IgD-negative memory B cell (primary cell): ENCODE results near the gene RBL2. TPM values are rescaled to one million over a fixed set of nuclear protein-coding genes. Genes with fewer than 3 reads are reported as not detected.
"Not testable (repeated sequence)": the region's sequence is repeated elsewhere in the genome, so short reads cannot be mapped to it uniquely, and the experiment has no call there.

Experiments used
- H3K27ac Mint-ChIP-seq, 3 donors: one replicate each; pipeline ENCODE4 v1.8.0; 2020 to 2022; ENCODE audit warnings: mild to moderate bottlenecking in 3 of 3, mixed read lengths in 3 of 3, moderate library complexity in 1 of 3
- H3K27me3 Mint-ChIP-seq: one replicate; pipeline ENCODE4 v1.8.0; 2021; ENCODE audit warnings: mixed read lengths
- H3K36me3 Mint-ChIP-seq: one replicate; pipeline ENCODE4 v1.8.0; 2020; ENCODE audit warnings: mild to moderate bottlenecking, mixed read lengths
- H3K4me1 Mint-ChIP-seq, 3 donors: one replicate each; pipeline ENCODE4 v1.8.0; 2020 to 2022; ENCODE audit warnings: mixed read lengths in 3 of 3, mild to moderate bottlenecking in 1 of 3
- H3K4me3 Mint-ChIP-seq, 4 donors: one replicate each; pipeline ENCODE4 v1.8.0; 2020 to 2022; ENCODE audit warnings: mild to moderate bottlenecking in 4 of 4, mixed read lengths in 4 of 4, moderate library complexity in 3 of 4
- H3K9me3 Mint-ChIP-seq, 3 donors: one replicate each; pipeline ENCODE4 v1.8.0; 2020 to 2021; ENCODE audit warnings: mixed read lengths in 3 of 3, mild to moderate bottlenecking in 1 of 3
- polyA plus RNA-seq: library from polyadenylated mRNA; unstranded; fragments of 300-500 nt; fragmentation: Illumina TruSeq; gene quantifications from one replicate; pipeline ENCODE4 v1.2.3, GENCODE V29; 2021

Gene RBL2
- polyA plus RNA-seq, 1 donor from 2014 or later = 77.4 TPM

- Mint-ChIP-seq H3K4me1 (peaks cover 13 to 20% (median 15%) of the 10 kb centered on the region in 3 donors), H3K27ac (no peak overlapping the region)
Measured at GRCh38 chr16:53507464-53508179, 73.4 kb downstream of the RBL2 start.

GRCh38 chr16:53509906-53510703, 75.8 kb downstream of the RBL2 start:
- Mint-ChIP-seq H3K4me3 (peak overlapping the region; percentile 65 to 79 (median 72)), H3K27me3 (no peaks in the 10 kb centered on the region), H3K4me1 (peaks cover 6 to 12% (median 11%) of the 10 kb centered on the region in 3 donors), H3K9me3 (peaks cover 0 to 3% (median 0%) of the 10 kb centered on the region in 3 donors), H3K36me3 (peaks cover 2% of the 10 kb centered on the region), H3K27ac (peak overlapping the region in 2 of 3 donors; percentile 53 to 70)

More at GRCh38 chr16:53507464-53508179, 73.4 kb downstream of the RBL2 start:
- H3K9me3 Mint-ChIP-seq = no peaks in the 10 kb centered on the region
- no peaks in the 10 kb centered on the region for H3K27me3 Mint-ChIP-seq
- no peaks in the 10 kb centered on the region for H3K36me3 Mint-ChIP-seq
- H3K4me3 Mint-ChIP-seq = no peak overlapping the region

- Mint-ChIP-seq H3K4me3 (peak overlapping the region in 2 of 4 donors; percentile 72 to 79), H3K27me3 (no peaks in the 10 kb centered on the region), H3K27ac (peak overlapping the region in 1 of 3 donors; percentile 70), H3K4me1 (peaks cover 3 to 12% (median 11%) of the 10 kb centered on the region in 3 donors), H3K36me3 (peaks cover 2% of the 10 kb centered on the region), H3K9me3 (peaks cover 0 to 3% (median under 1%) of the 10 kb centered on the region in 3 donors)
Measured at GRCh38 chr16:53510704-53511070, 76.4 kb downstream of the RBL2 start.

GRCh38 chr16:53511084-53511402, 76.8 kb downstream of the RBL2 start:
- Mint-ChIP-seq H3K9me3 (peaks cover 0 to 3% (median 2%) of the 10 kb centered on the region in 3 donors), H3K4me3 (peak overlapping the region in 2 of 4 donors; percentile 43 to 79), H3K27me3 (no peaks in the 10 kb centered on the region), H3K27ac (no peak overlapping the region), H3K4me1 (peaks cover 6 to 15% (median 11%) of the 10 kb centered on the region in 3 donors), H3K36me3 (peaks cover 2% of the 10 kb centered on the region)

DNA sequence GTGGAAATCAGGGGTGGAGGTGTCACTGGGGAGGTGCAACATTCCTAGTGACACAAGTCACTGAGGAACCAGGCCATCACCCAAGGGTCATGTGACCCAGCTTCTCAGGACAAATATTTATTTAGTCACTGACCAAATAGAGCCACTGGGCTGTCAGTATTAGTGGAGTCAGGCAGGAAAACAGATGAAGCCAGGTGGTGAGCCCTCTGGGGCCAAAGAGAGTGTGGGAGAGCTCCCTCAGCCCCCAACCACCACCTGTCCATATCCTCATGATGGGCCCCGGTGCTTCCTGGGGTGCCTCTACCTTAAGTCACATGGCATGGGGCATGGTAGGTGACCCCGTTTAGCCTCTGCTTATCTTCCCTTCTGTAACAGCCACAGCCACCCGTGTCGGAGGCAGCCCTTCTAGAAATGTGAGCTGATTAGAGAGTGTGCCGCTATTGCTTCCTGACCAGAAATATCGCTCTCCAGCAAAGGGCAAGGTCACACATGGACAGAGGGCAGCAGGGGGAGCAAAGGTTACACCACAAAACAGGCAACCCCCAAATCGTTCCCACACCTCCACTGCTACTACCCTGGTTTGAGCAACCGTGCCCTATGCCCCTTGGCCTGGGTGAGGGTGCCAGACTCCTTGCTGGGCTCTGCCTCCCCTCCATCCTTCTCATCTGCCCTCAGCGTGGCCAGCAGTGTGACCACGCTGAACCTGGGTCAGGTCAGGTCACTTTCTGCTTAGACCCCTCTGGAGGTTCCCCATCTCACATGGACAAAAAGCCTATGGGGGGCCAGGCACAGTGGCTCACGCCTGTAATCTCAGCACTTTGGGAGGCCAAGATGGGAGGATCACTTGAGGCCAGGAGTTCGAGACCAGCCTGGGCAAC, 77.4 kb downstream of the RBL2 start:
- Mint-ChIP-seq H3K27ac (no peak overlapping the region), H3K9me3 (peaks cover 0 to 3% (median 2%) of the 10 kb centered on the region in 3 donors), H3K4me3 (peak overlapping the region in 1 of 4 donors; percentile 79), H3K27me3 (no peaks in the 10 kb centered on the region), H3K36me3 (peaks cover 2% of the 10 kb centered on the region), H3K4me1 (peaks cover 9 to 15% (median 11%) of the 10 kb centered on the region in 3 donors)

GRCh38 chr16:53512795-53513194, 78.5 kb downstream of the RBL2 start:
- peak overlapping the region in 1 of 4 donors; percentile 47 for H3K4me3 Mint-ChIP-seq
- H3K4me1 Mint-ChIP-seq = peaks cover 14 to 24% (median 16%) of the 10 kb centered on the region in 3 donors
- not testable (repeated sequence) for H3K36me3 Mint-ChIP-seq, H3K9me3 Mint-ChIP-seq, H3K27me3 Mint-ChIP-seq
- peak overlapping the region in 1 of 3 donors; percentile 62 for H3K27ac Mint-ChIP-seq

- Mint-ChIP-seq H3K27ac (no peak overlapping the region), H3K27me3 (no peaks in the 10 kb centered on the region), H3K4me3 (no peak overlapping the region), H3K36me3 (peaks cover 4% of the 10 kb centered on the region), H3K4me1 (peaks cover 31 to 41% (median 38%) of the 10 kb centered on the region in 3 donors), H3K9me3 (peaks cover 0 to 3% (median 2%) of the 10 kb centered on the region in 3 donors)
Measured at GRCh38 chr16:53515259-53515658, 81.0 kb downstream of the RBL2 start.

- peak overlapping the region in 1 of 4 donors; percentile 84 for H3K4me3 Mint-ChIP-seq
- H3K27me3 Mint-ChIP-seq = no peaks in the 10 kb centered on the region
- H3K4me1 Mint-ChIP-seq = peaks cover 31 to 37% (median 32%) of the 10 kb centered on the region in 3 donors
- peaks cover 0 to 3% (median 2%) of the 10 kb centered on the region in 3 donors for H3K9me3 Mint-ChIP-seq
- no peak overlapping the region for H3K27ac Mint-ChIP-seq
- H3K36me3 Mint-ChIP-seq = peaks cover 4% of the 10 kb centered on the region
Measured at GRCh38 chr16:53515811-53516210, 81.5 kb downstream of the RBL2 start.

- Mint-ChIP-seq H3K4me1 (peaks cover 31 to 37% (median 31%) of the 10 kb centered on the region in 3 donors), H3K27ac (peak overlapping the region in 2 of 3 donors; percentile 47 to 100), H3K36me3 (peaks cover 4% of the 10 kb centered on the region), H3K4me3 (peak overlapping the region; percentile 5 to 97 (median 67)), H3K27me3 (no peaks in the 10 kb centered on the region), H3K9me3 (peaks cover 0 to 3% (median 2%) of the 10 kb centered on the region in 3 donors)
Measured at GRCh38 chr16:53517851-53518250, 83.6 kb downstream of the RBL2 start.

GRCh38 chr16:53518550-53519416, 84.5 kb downstream of the RBL2 start:
- Mint-ChIP-seq H3K27ac (peak overlapping the region; percentile 47 to 100 (median 85)), H3K27me3 (no peaks in the 10 kb centered on the region), H3K9me3 (peaks cover 0 to 3% (median 2%) of the 10 kb centered on the region in 3 donors), H3K4me3 (peak overlapping the region; percentile 37 to 97 (median 76)), H3K4me1 (peaks cover 31 to 37% (median 34%) of the 10 kb centered on the region in 3 donors), H3K36me3 (peaks cover 4% of the 10 kb centered on the region)

GRCh38 chr16:53519417-53520091, 85.3 kb downstream of the RBL2 start:
- H3K4me1 Mint-ChIP-seq = peaks cover 28 to 37% (median 32%) of the 10 kb centered on the region in 3 donors
- H3K4me3 Mint-ChIP-seq = peak overlapping the region; percentile 37 to 97 (median 76)
- peaks cover 2% of the 10 kb centered on the region for H3K36me3 Mint-ChIP-seq
- H3K27ac Mint-ChIP-seq = peak overlapping the region; percentile 47 to 100 (median 85)
- no peaks in the 10 kb centered on the region for H3K27me3 Mint-ChIP-seq
- peaks cover 0 to 2% (median under 1%) of the 10 kb centered on the region in 3 donors for H3K9me3 Mint-ChIP-seq

DNA sequence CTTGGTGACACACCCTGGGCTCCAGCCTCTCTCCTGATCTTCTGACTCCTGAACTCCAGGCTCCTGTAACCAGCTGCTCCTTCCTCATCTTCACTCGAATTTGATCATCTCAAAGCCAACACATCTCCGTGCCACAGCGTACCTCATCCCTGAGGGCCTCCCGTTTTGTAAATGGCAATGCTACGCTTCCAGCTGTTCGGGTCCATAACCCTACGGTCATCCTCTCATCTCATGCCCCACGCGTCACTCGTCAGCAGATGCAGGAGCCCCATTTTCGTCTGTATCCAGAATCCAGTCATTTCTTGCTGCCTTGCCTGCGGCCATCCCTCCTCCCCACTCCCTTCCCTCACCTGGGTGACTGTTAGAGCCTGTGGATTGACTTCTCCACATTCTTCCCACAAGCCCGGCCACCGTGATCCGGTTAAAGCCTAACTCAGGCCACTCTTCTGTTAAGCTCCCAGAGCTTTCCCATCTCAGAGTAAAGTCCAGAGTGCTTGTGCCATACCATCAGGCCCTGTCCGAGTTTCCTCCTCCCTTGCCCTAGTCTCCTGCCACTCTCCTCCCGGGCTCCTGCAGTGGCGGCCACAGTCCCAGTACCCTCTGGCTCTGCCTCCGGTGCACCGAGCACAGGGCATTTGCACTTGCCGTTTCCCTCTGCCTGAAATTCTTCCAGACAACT, 89.0 kb downstream of the RBL2 start:
- H3K9me3 Mint-ChIP-seq = no peaks in the 10 kb centered on the region
- H3K4me1 Mint-ChIP-seq = peaks cover 18 to 28% (median 26%) of the 10 kb centered on the region in 3 donors
- H3K4me3 Mint-ChIP-seq = peak overlapping the region in 1 of 4 donors; percentile 26
- peak overlapping the region in 1 of 3 donors; percentile 67 for H3K27ac Mint-ChIP-seq
- H3K27me3 Mint-ChIP-seq = no peaks in the 10 kb centered on the region
- peaks cover 2% of the 10 kb centered on the region for H3K36me3 Mint-ChIP-seq
